H1 (cell line): Measurements from ENCODE around the gene TRABD2B. TPM values are rescaled to one million over a fixed set of nuclear protein-coding genes. Genes with fewer than 3 reads are reported as not detected.
A peak's percentile ranks its signal among the peaks of the same experiment; 100 is the strongest.

Source experiments
- CTCF ChIA-PET: fragments of 300-600 bp; sonication (Branson Sonifier 250); formaldehyde crosslinking; loops from one replicate; lab custom pipeline; 2021; ENCODE audit not compliant: partially characterized antibody; lab: Charles Lee
- POLR2A ChIA-PET: fragments of 300-600 bp; sonication (Branson Sonifier 250); formaldehyde crosslinking; loops from one replicate; lab custom pipeline; 2021; ENCODE audit warnings: inconsistent platforms; ENCODE audit not compliant: partially characterized antibody; lab: Charles Lee
- DNase-seq, 2 experiments: peaks; one replicate each; pipeline versions ENCODE4 v3.0.0 to v3.0.0-alpha.2; 2010 to 2022; ENCODE audit warnings: low spot score in 2 of 2, low read depth in 1 of 2, mixed read lengths in 1 of 2
- FAIRE-seq: peaks from 2 replicates; lab custom pipeline; 2011; peaks lifted over from hg19 to GRCh38; lab: Jason Lieb, UNC
- H2AFZ ChIP-seq: 2 replicates; pipeline ENCODE4 v1.8.1; 2012; ENCODE audit warnings: low read length, inconsistent platforms
- H2AK5ac ChIP-seq: 2 replicates; pipeline ENCODE4 v1.6.1; 2013; ENCODE audit warnings: low read depth, low read length
- H2BK120ac ChIP-seq: replicated peaks from 2 replicates; pipeline ENCODE3; 2013; ENCODE audit warnings: low read depth, low read length, inconsistent platforms
- H2BK12ac ChIP-seq: 2 replicates; pipeline ENCODE4 v1.6.1; 2013; ENCODE audit warnings: low read depth, low read length
- H2BK15ac ChIP-seq: 2 replicates; pipeline ENCODE4 v1.6.1; 2013; ENCODE audit warnings: low read length
- H2BK20ac ChIP-seq: 2 replicates; pipeline ENCODE4 v1.6.1; 2013; ENCODE audit warnings: low read length
- H2BK5ac ChIP-seq: 2 replicates; pipeline ENCODE4 v1.6.1; 2013; ENCODE audit warnings: low read depth, low read length
- H3K14ac ChIP-seq: 2 replicates; pipeline ENCODE4 v1.6.1; 2013; ENCODE audit warnings: inconsistent platforms; ENCODE audit not compliant: insufficient read length
- H3K18ac ChIP-seq: 2 replicates; pipeline ENCODE4 v1.6.1; 2013; ENCODE audit warnings: low read length; ENCODE audit errors: extremely low read depth
- H3K23ac ChIP-seq: 2 replicates; pipeline ENCODE4 v1.6.1; 2013; ENCODE audit warnings: inconsistent platforms; ENCODE audit not compliant: insufficient read length
- H3K23me2 ChIP-seq: 2 replicates; pipeline ENCODE4 v1.6.1; 2013; ENCODE audit warnings: low read depth, low read length
- H3K27ac ChIP-seq: 2 replicates; pipeline ENCODE4 v1.6.1; 2011; ENCODE audit warnings: low read depth, low read length, inconsistent platforms
- H3K27me3 ChIP-seq, 4 experiments: replicated peaks in 1 of 4; 1 replicate in 1 of 4; 2 replicates in 3 of 4; pipeline versions ENCODE4 v1.6.1 to v1.8.1; 2011 to 2013; ENCODE audit warnings: low read length in 3 of 4, mild to moderate bottlenecking in 3 of 4, inconsistent platforms in 2 of 4, mixed read lengths in 2 of 4, moderate library complexity in 1 of 4; ENCODE audit not compliant: control insufficient read depth in 3 of 4, insufficient read depth in 3 of 4; ENCODE audit errors: extremely low read depth in 1 of 4
- H3K36me3 ChIP-seq, 4 experiments: 2 replicates each; pipeline versions ENCODE4 v1.6.1 to v1.8.1; 2011 to 2013; ENCODE audit warnings: mild to moderate bottlenecking in 4 of 4, low read length in 3 of 4, moderate library complexity in 2 of 4, control low read depth in 1 of 4, inconsistent platforms in 1 of 4; ENCODE audit not compliant: insufficient read depth in 4 of 4, control insufficient read depth in 2 of 4
- H3K4ac ChIP-seq: replicated peaks from 2 replicates; pipeline ENCODE3; 2013; ENCODE audit warnings: low read length, low read depth, mixed read lengths, inconsistent platforms; ENCODE audit not compliant: insufficient read length
- H3K4me1 ChIP-seq, 4 experiments: replicated peaks in 1 of 4; 1 replicate in 1 of 4; 2 replicates in 3 of 4; pipeline versions ENCODE4 v1.6.1 to v1.8.1; 2011 to 2013; ENCODE audit warnings: low read length in 3 of 4, inconsistent platforms in 2 of 4, mixed read lengths in 1 of 4; ENCODE audit not compliant: insufficient read depth in 4 of 4, control insufficient read depth in 3 of 4
- H3K4me2 ChIP-seq, 2 experiments: 2 replicates each; pipeline versions ENCODE4 v1.6.1 to v1.8.1; 2011 to 2013; ENCODE audit warnings: low read depth in 2 of 2, low read length in 2 of 2, control low read depth in 1 of 2, inconsistent platforms in 1 of 2, mild to moderate bottlenecking in 1 of 2; ENCODE audit not compliant: insufficient read depth in 1 of 2
- H3K4me3 ChIP-seq, 4 experiments: fragments of 200-600, 300-600 bp in 1 of 4; sonication (generic), shearing (Covaris generic), sonication (Bioruptor Twin) in 1 of 4; 2 replicates each; pipeline versions ENCODE4 v1.5.1 to v1.8.1; 2011 to 2016; ENCODE audit warnings: low read length in 4 of 4, low read depth in 3 of 4, control low read depth in 2 of 4, inconsistent platforms in 2 of 4, mild to moderate bottlenecking in 2 of 4, mixed read lengths in 1 of 4, moderate library complexity in 1 of 4; ENCODE audit not compliant: insufficient read depth in 2 of 4; ENCODE audit errors: extremely low read depth in 1 of 4
- H3K56ac ChIP-seq: replicated peaks from 2 replicates; pipeline ENCODE3; 2013; ENCODE audit warnings: low read depth, mild to moderate bottlenecking, mixed read lengths, low read length, inconsistent platforms; ENCODE audit not compliant: insufficient read length
- H3K79me1 ChIP-seq: 2 replicates; pipeline ENCODE4 v1.6.1; 2013; ENCODE audit warnings: low read depth, low read length, control low read depth
- H3K79me2 ChIP-seq, 2 experiments: 2 replicates each; pipeline versions ENCODE4 v1.6.1 to v1.8.1; 2012 to 2013; ENCODE audit warnings: low read length in 2 of 2, mild to moderate bottlenecking in 2 of 2, inconsistent platforms in 1 of 2; ENCODE audit not compliant: insufficient read depth in 2 of 2, control insufficient read depth in 1 of 2
- H3K9ac ChIP-seq, 4 experiments: replicated peaks in 1 of 4; 1 replicate in 1 of 4; 2 replicates in 3 of 4; pipeline versions ENCODE4 v1.6.1 to v1.8.1; 2011 to 2013; ENCODE audit warnings: low read depth in 3 of 4, low read length in 3 of 4, control low read depth in 2 of 4, mild to moderate bottlenecking in 2 of 4, moderate library complexity in 2 of 4, inconsistent platforms in 1 of 4; ENCODE audit errors: extremely low read depth in 1 of 4
- H3K9me3 ChIP-seq, 2 experiments: 2 replicates each; pipeline versions ENCODE4 v1.6.1 to v1.8.1; 2012 to 2013; ENCODE audit warnings: mild to moderate bottlenecking in 2 of 2, moderate library complexity in 2 of 2, control low read depth in 1 of 2, inconsistent platforms in 1 of 2, low read depth in 1 of 2, low read length in 1 of 2, mixed read lengths in 1 of 2; ENCODE audit not compliant: insufficient read depth in 2 of 2
- H4K20me1 ChIP-seq, 2 experiments: replicated peaks in 1 of 2; 2 replicates each; pipeline versions ENCODE3 to v1.8.1; 2011 to 2013; ENCODE audit warnings: inconsistent platforms in 2 of 2, low read length in 2 of 2, mild to moderate bottlenecking in 1 of 2; ENCODE audit not compliant: insufficient read depth in 2 of 2, control insufficient read depth in 1 of 2
- H4K5ac ChIP-seq: 2 replicates; pipeline ENCODE4 v1.6.1; 2013; ENCODE audit warnings: low read length, low read depth, mixed read lengths, inconsistent platforms; ENCODE audit not compliant: insufficient read length
- H4K8ac ChIP-seq: 2 replicates; pipeline ENCODE4 v1.8.0; 2013; ENCODE audit warnings: mild to moderate bottlenecking, moderate library complexity, low read length, inconsistent platforms; ENCODE audit not compliant: insufficient read depth; ENCODE audit errors: extremely low read depth
- H4K91ac ChIP-seq: replicated peaks from 2 replicates; pipeline ENCODE3; 2013; ENCODE audit warnings: low read length, mixed read lengths, inconsistent platforms; ENCODE audit not compliant: insufficient read length
- CEBPB ChIP-seq: IDR thresholded peaks from 2 replicates; pipeline ENCODE4 v1.6.1; 2012; ENCODE audit warnings: low read depth, low read length
- CTBP2 ChIP-seq: IDR thresholded peaks from 2 replicates; pipeline ENCODE4 v1.7.0; 2011; ENCODE audit warnings: borderline replicate concordance, mild to moderate bottlenecking, moderate library complexity, mixed read lengths, low read length; ENCODE audit not compliant: insufficient read depth, insufficient read length
- EP300 ChIP-seq, 2 experiments: IDR thresholded peaks; 1 replicate in 1 of 2; 2 replicates in 1 of 2; pipeline ENCODE4 v1.6.1; 2011 to 2012; ENCODE audit warnings: low read depth in 2 of 2, low read length in 2 of 2, mild to moderate bottlenecking in 2 of 2, borderline replicate concordance in 1 of 2, inconsistent platforms in 1 of 2, moderate library complexity in 1 of 2
- PHF8 ChIP-seq: fragments of 200-600 bp; sonication (generic); conservative IDR thresholded peaks from 2 replicates; pipeline ENCODE4 v1.7.1; 2012; ENCODE audit warnings: low read depth, mild to moderate bottlenecking, inconsistent platforms, low read length, moderate library complexity
- POLR2AphosphoS5 ChIP-seq: IDR thresholded peaks from 2 replicates; pipeline ENCODE4 v1.6.1; 2011; ENCODE audit warnings: low read depth, low read length
- RAD21 ChIP-seq, 2 experiments: IDR thresholded peaks in 1 of 2; conservative IDR thresholded peaks in 1 of 2; 2 replicates each; pipeline ENCODE4 v1.6.1; 2011; ENCODE audit warnings: low read depth in 2 of 2, low read length in 2 of 2, improper control_type of control experiment in 1 of 2, inconsistent platforms in 1 of 2, mild to moderate bottlenecking in 1 of 2, moderate library complexity in 1 of 2
- TAF7 ChIP-seq: optimal IDR thresholded peaks from 2 replicates; pipeline ENCODE3; 2011; ENCODE audit warnings: low read depth, mild to moderate bottlenecking, inconsistent platforms, low read length, moderate library complexity, borderline replicate concordance
- WGBS, 2 experiments: shearing (Covaris generic) in 1 of 2; methylation state at CpG; one replicate each; pipeline versions ENCODE4 v1.1.6 to v1.1.7; 2013 to 2015; ENCODE audit warnings: low lambda C conversion rate in 2 of 2, mixed read lengths in 2 of 2, inconsistent platforms in 1 of 2, low coverage in 1 of 2, missing lambda C conversion rate in 1 of 2; ENCODE audit not compliant: insufficient replicate concordance in 2 of 2, insufficient coverage in 1 of 2, insufficient read length in 1 of 2; ENCODE audit errors: extremely low coverage in 1 of 2, missing lambda C conversion rate in 1 of 2; 5-methylcytosine and 5-hydroxymethylcytosine counted together
- polyA plus RNA-seq, 7 experiments: library from polyadenylated mRNA; depleted of rRNA in 3 of 7; stranded (reverse) in 5 of 7; unstranded in 2 of 7; fragments of >200 nt in 5 of 7; fragments of 200-250 nt in 2 of 7; gene quantifications; 1 replicate in 5 of 7; 2 replicates in 1 of 7; 4 replicates in 1 of 7; pipeline versions ENCODE4 v1.2.1 to v1.2.3, GENCODE V29; 2011 to 2013; ENCODE audit warnings: missing spikeins in 2 of 7, mixed read lengths in 2 of 7
- total RNA-seq: library from RNA; stranded (reverse); fragmentation: NEBNext Ultra II Directional; extraction: Animal tissue kit (Norgen Biotek cat#: 25700); gene quantifications from 2 replicates; pipeline ENCODE4 v1.2.1, GENCODE V29; 2021
- TF ChIP-seq, protein P1 (sequence below), 3 experiments: IDR thresholded peaks; 1 replicate in 2 of 3; 2 replicates in 1 of 3; pipeline versions ENCODE4 v1.5.1 to v1.6.1; 2011; ENCODE audit warnings: low read length in 3 of 3, mild to moderate bottlenecking in 3 of 3, inconsistent platforms in 2 of 3, low read depth in 1 of 3, moderate library complexity in 1 of 3; ENCODE audit not compliant: insufficient read depth in 1 of 3; ENCODE audit errors: control extremely low read depth in 1 of 3

Gene TRABD2B
- total and polyA plus RNA-seq, 2 of the 8 experiments (the other 6 are each of a cell fraction or from before 2014, with no cell fraction given) = 0.95 to 3.4 TPM

DNA sequence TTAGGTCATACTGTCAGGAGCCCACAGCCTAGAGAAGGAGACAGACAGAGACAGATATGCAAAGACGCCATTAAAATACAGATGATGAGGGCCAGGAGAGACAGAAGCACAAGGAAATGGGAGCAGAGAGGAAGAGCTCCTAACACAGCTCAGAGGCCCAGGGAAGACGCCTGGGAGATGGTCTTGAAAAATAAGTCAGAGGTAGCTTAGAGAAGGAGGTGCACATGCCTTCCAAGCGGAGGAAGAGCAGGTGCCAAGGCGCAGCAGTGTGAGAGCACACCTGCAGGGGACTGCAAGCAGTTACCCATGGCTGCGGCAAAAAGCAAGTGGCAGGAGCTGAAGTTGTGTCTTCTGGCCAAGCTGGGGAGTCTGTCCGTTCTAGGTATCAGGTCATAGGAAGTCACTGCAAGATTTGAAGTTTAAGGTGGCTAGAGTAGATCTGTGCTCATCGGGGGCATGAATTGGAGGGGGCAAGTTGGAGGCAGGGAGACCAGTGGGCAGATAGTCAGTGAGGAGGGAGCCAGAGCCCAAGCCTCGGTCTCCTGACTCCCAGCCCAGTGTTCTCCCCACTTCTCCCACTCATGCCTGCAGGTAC lies 1.3 kb upstream of the TRABD2B start:
- no peak overlapping the region for H3K27ac ChIP-seq
- WGBS, 2 experiments = 77% methylated on average over 8 of the region's 8 CpGs; no CpG with 5 or more reads in 1 of the 2 experiments
- no peaks in the 10 kb centered on the region for H3K79me1 ChIP-seq

More for the DNA sequence above, 1.3 kb upstream of the TRABD2B start:
- Histone ChIP-seq H2BK20ac (0 out of 2 replicates have a peak overlapping the region, but pooled peaks have one; percentile 90), H2BK120ac (no peak overlapping the region), H2BK15ac (no peak overlapping the region), H3K23me2 (peaks cover 8% of the 10 kb centered on the region; the same call in 1 of the 2 replicates), H3K14ac (no peak overlapping the region), H4K20me1 (no peaks in the 10 kb centered on the region), H3K27me3 (peaks cover 0 to 30% (median 25%) of the 10 kb centered on the region in 4 experiments; a peak in 6 of 7 replicates), H3K23ac (no peak overlapping the region), H3K56ac (no peak overlapping the region), H4K8ac (no peak overlapping the region), H3K9ac (no peak overlapping the region), H2BK12ac (peak overlapping the region; percentile 84; the same call in 1 of the 2 replicates), H3K18ac (peak overlapping the region; percentile 48; the same call in 1 of the 2 replicates), H3K9me3 (no peaks in the 10 kb centered on the region), H3K4ac (no peak overlapping the region), H3K36me3 (peaks cover 0 to 6% (median 0%) of the 10 kb centered on the region in 4 experiments; a peak in 1 of 8 replicates), H3K4me2 (no peak overlapping the region), H3K4me1 (peaks cover 5 to 14% (median 12%) of the 10 kb centered on the region in 4 experiments), H3K4me3 (no peak overlapping the region), H2AFZ (no peak overlapping the region), H2AK5ac (peak overlapping the region; percentile 8; the same call in 1 of the 2 replicates), H3K79me2 (no peaks in the 10 kb centered on the region), H4K91ac (no peak overlapping the region), H4K5ac (no peak overlapping the region), H2BK5ac (no peak overlapping the region; the same call in 1 of the 2 replicates)
- DNase-seq = no peak
- CTCF ChIA-PET = interaction anchor here (0.7 to 8.2 kb wide), 48 partner anchors 9 to 500 kb away, joined by 3 to 158 read pairs (median 4); no protein-coding TSS in a partner anchor
- POLR2A ChIA-PET = interaction anchor here (2.2 kb wide), 1 partner anchor 64 kb away, joined by 12 read pairs; no protein-coding TSS in a partner anchor
- FAIRE-seq = no peak
- TF ChIP-seq RAD21 (IDR thresholded peaks at IDR 0.05 in 1 of 2, conservative IDR thresholded peaks at IDR 0.05 in 1 of 2; ENCODE audit: low read depth in 2 of 2, low read length in 2 of 2) = peak in 1 of 2 experiments; percentile 20; a peak in 1 of 4 replicates
- TF ChIP-seq POLR2AphosphoS5 = no peak
- TF ChIP-seq CEBPB = no peak
- no peak for TF ChIP-seq TAF7
- no peak for TF ChIP-seq EP300 (IDR thresholded peaks at IDR 0.05; ENCODE audit: borderline replicate concordance in 1 of 2, low read depth in 2 of 2, low read length in 2 of 2)
- no peak for TF ChIP-seq CTBP2
- TF ChIP-seq, protein P1, sequence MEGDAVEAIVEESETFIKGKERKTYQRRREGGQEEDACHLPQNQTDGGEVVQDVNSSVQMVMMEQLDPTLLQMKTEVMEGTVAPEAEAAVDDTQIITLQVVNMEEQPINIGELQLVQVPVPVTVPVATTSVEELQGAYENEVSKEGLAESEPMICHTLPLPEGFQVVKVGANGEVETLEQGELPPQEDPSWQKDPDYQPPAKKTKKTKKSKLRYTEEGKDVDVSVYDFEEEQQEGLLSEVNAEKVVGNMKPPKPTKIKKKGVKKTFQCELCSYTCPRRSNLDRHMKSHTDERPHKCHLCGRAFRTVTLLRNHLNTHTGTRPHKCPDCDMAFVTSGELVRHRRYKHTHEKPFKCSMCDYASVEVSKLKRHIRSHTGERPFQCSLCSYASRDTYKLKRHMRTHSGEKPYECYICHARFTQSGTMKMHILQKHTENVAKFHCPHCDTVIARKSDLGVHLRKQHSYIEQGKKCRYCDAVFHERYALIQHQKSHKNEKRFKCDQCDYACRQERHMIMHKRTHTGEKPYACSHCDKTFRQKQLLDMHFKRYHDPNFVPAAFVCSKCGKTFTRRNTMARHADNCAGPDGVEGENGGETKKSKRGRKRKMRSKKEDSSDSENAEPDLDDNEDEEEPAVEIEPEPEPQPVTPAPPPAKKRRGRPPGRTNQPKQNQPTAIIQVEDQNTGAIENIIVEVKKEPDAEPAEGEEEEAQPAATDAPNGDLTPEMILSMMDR (IDR thresholded peaks at IDR 0.05; ENCODE audit: control extremely low read depth in 1 of 3, insufficient read depth in 1 of 3, low read depth in 1 of 3, low read length in 3 of 3) = peak; percentile 3 to 31 (median 7); a peak in 2 of 4 replicates
- no peak for TF ChIP-seq PHF8
